ENCODE data around the gene GPR63.

The GPR63 gene

GRCh38 chr6:96821034-96821433, 16.2 kb downstream of the GPR63 start:
- no peak for DNase-seq (ENCODE audit: low read depth)

GRCh38 chr6:96816301-96816817, 20.9 kb downstream of the GPR63 start:
- DNase-seq (ENCODE audit: low read depth), result no peak

- DNase-seq (ENCODE audit: low read depth), result no peak
Measured at GRCh38 chr6:96814625-96815024, 22.7 kb downstream of the GPR63 start.

- DNase-seq (ENCODE audit: low read depth), result no peak
Measured at GRCh38 chr6:96812077-96812703, 25.1 kb downstream of the GPR63 start.

GRCh38 chr6:96811670-96812069, 25.6 kb downstream of the GPR63 start:
- DNase-seq (ENCODE audit: low read depth), result no peak

- no peak for DNase-seq (ENCODE audit: low read depth)
Measured at GRCh38 chr6:96811136-96811535, 26.1 kb downstream of the GPR63 start.

GRCh38 chr6:96809119-96809518, 28.2 kb downstream of the GPR63 start:
- no peak for DNase-seq (ENCODE audit: low read depth)

GRCh38 chr6:96803106-96803481, 34.2 kb downstream of the GPR63 start:
- DNase-seq (ENCODE audit: low read depth), result no peak

GRCh38 chr6:96795481-96795880, 41.8 kb downstream of the GPR63 start:
- no peak for DNase-seq (ENCODE audit: low read depth)

GRCh38 chr6:96794980-96795379, 42.3 kb downstream of the GPR63 start:
- no peak for DNase-seq (ENCODE audit: low read depth)

- no peak for DNase-seq (ENCODE audit: low read depth)
Measured at GRCh38 chr6:96792561-96793190, 44.6 kb downstream of the GPR63 start.

GRCh38 chr6:96789871-96790270, 47.4 kb downstream of the GPR63 start:
- DNase-seq (ENCODE audit: low read depth), result no peak

- DNase-seq (ENCODE audit: low read depth), result no peak
Measured at GRCh38 chr6:96787846-96788580, 49.3 kb downstream of the GPR63 start.

GRCh38 chr6:96786336-96786735, 50.9 kb downstream of the GPR63 start:
- no peak for DNase-seq (ENCODE audit: low read depth)

GRCh38 chr6:96784650-96785049, 52.6 kb downstream of the GPR63 start:
- no peak for DNase-seq (ENCODE audit: low read depth)

- no peak for DNase-seq (ENCODE audit: low read depth)
Measured at GRCh38 chr6:96783307-96783706, 54.0 kb downstream of the GPR63 start.

- DNase-seq (ENCODE audit: low read depth), result no peak
Measured at GRCh38 chr6:96781557-96781956, 55.7 kb downstream of the GPR63 start.

- no peak for DNase-seq (ENCODE audit: low read depth)
Measured at GRCh38 chr6:96777113-96777512, 60.2 kb downstream of the GPR63 start.

GRCh38 chr6:96775727-96776400, 61.4 kb downstream of the GPR63 start:
- no peak for DNase-seq (ENCODE audit: low read depth)

- DNase-seq (ENCODE audit: low read depth), result no peak
Measured at GRCh38 chr6:96766769-96767168, 70.5 kb downstream of the GPR63 start.

- no peak for DNase-seq (ENCODE audit: low read depth)
Measured at GRCh38 chr6:96762599-96762998, 74.7 kb downstream of the GPR63 start.

- DNase-seq (ENCODE audit: low read depth), result no peak
Measured at GRCh38 chr6:96761794-96762193, 75.5 kb downstream of the GPR63 start.
